Gastroesophageal sphincter (tissue), 3 donors: Measurements from ENCODE around the gene KLHL26.

Source experiments
- CTCF ChIP-seq, 4 experiments: fragments of 200-600 bp in 2 of 4; fragments of 450-650 bp in 2 of 4; sonication (generic) in 1 of 4; IDR thresholded peaks; one replicate each; pipeline ENCODE4 v1.5.1; 2017 to 2019; ENCODE audit warnings: antibody characterized with exemption in 4 of 4, mild to moderate bottlenecking in 2 of 4, moderate library complexity in 2 of 4
- POLR2A ChIP-seq, 2 donors: fragments of 450-650 bp; IDR thresholded peaks; one replicate each; pipeline ENCODE4 v1.6.1; 2017; ENCODE audit warnings: antibody characterized with exemption in 2 of 2, mild to moderate bottlenecking in 2 of 2, moderate library complexity in 1 of 2
- POLR2AphosphoS5 ChIP-seq: sonication (generic); formaldehyde crosslinking; IDR thresholded peaks from one replicate; pipeline ENCODE4 v1.6.1; 2017; ENCODE audit warnings: antibody characterized with exemption

DNA sequence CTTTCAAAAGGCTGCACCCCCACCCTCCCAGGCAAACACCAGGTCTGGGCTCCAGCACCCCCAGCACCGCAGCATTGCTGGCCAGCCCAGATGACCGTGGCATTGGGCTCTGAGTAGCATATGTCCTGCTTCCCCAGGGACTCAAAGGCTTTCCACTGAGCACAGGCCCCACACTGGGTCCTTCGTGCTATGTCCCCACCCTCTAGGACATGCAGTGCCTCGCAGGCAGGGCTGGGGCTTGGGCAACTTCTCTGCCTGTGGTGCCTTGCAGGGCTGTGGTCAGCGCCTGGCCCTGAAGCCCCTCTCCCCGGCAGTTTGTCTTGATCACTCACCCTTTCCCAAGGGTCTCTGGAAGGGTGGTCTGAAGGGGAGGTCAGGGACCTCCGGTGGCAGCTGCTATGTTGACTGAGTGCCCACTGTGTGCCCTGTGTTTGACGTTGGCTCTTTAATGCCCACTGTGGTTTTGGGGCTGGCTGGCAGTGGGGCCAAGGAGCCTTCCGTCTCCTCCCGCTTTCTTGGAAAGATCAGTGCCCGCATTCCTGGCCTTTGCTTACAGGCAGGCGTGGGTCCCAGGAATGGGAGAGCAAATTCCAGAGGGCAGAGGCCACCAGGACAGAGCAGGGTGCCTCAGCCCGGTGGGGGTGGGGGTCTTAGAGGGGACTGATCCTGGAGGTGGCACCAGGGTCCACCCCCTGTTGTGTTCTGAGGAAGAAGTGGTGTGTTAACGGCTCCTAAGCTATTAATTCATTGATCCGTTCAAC, 26.3 kb downstream of the KLHL26 start:
- no peak for TF ChIP-seq CTCF (IDR thresholded peaks at IDR 0.05)
- peak; percentile 11 for TF ChIP-seq POLR2AphosphoS5
- TF ChIP-seq POLR2A (IDR thresholded peaks at IDR 0.05) = no peak
